Tibial nerve (tissue), 4 donors: ENCODE data around the gene NUTM1.
A peak's percentile ranks its signal among the peaks of the same experiment; 100 is the strongest.

Experiments used
- CTCF ChIP-seq, 5 experiments: fragments of 200-600 bp in 3 of 5; fragments of 450-650 bp in 2 of 5; sonication (generic) in 3 of 5; IDR thresholded peaks; one replicate each; pipeline ENCODE4 v1.5.1; 2016 to 2019; ENCODE audit warnings: antibody characterized with exemption in 5 of 5, mild to moderate bottlenecking in 3 of 5, moderate library complexity in 2 of 5
- EP300 ChIP-seq, 2 donors: sonication (generic); formaldehyde crosslinking; IDR thresholded peaks; one replicate each; pipeline ENCODE4 v1.6.1; 2017; ENCODE audit warnings: antibody characterized with exemption in 2 of 2, mild to moderate bottlenecking in 1 of 2

- peak; percentile 95 to 98 (median 96) for TF ChIP-seq CTCF (IDR thresholded peaks at IDR 0.05)
- TF ChIP-seq EP300 (IDR thresholded peaks at IDR 0.05), result peak in 1 of 2 donors; percentile 80
Observed at GRCh38 chr15:34367101-34368081, 24.3 kb downstream of the NUTM1 start, which contains the start of gene LPCAT4.
